ENCODE data around the gene LHFPL3.

DNA sequence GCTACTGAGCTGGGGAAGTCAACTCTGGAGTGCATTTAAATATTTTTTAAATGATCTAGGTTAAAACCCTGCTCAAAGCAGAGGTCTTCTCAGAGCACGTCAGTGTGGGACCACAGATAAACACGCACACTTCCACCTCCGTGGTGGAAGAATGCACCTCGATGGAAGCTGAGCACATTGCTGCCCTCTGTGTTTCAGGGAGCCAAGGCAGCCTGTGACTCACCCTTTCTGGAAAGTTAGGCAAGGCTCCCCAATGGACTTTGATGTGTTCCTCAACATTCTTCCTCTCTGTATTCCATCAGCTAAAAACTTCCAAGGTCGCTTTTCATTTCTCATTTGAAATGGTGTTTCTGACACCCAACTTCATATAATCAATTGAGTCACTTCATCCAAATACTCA is 514.8 kb downstream of the LHFPL3 start:
- TF ChIP-seq, protein P1, sequence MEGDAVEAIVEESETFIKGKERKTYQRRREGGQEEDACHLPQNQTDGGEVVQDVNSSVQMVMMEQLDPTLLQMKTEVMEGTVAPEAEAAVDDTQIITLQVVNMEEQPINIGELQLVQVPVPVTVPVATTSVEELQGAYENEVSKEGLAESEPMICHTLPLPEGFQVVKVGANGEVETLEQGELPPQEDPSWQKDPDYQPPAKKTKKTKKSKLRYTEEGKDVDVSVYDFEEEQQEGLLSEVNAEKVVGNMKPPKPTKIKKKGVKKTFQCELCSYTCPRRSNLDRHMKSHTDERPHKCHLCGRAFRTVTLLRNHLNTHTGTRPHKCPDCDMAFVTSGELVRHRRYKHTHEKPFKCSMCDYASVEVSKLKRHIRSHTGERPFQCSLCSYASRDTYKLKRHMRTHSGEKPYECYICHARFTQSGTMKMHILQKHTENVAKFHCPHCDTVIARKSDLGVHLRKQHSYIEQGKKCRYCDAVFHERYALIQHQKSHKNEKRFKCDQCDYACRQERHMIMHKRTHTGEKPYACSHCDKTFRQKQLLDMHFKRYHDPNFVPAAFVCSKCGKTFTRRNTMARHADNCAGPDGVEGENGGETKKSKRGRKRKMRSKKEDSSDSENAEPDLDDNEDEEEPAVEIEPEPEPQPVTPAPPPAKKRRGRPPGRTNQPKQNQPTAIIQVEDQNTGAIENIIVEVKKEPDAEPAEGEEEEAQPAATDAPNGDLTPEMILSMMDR (IDR thresholded peaks at IDR 0.05; ENCODE audit: low read length), result no peak
- no peak for TF ChIP-seq EZH2 (IDR thresholded peaks at IDR 0.05; ENCODE audit: borderline replicate concordance, low read length)

Measured in OCI-LY1 (cell line).